HEK293T (cell line): ENCODE measurements around the gene IFNLR1.
A peak's percentile ranks its signal among the peaks of the same experiment; 100 is the strongest.

ENCODE experiments used
- CTCF ChIA-PET: fragments of 350-600 bp; formaldehyde crosslinking; extraction: SDS; loops from one replicate; lab custom pipeline; 2021; ENCODE audit warnings: antibody characterized with exemption, inconsistent platforms; lab: Yijun Ruan, JAX
- POLR2A ChIA-PET: fragments of 350-600 bp; formaldehyde crosslinking; extraction: SDS; loops from one replicate; lab custom pipeline; 2020; ENCODE audit warnings: antibody characterized with exemption, inconsistent platforms; lab: Yijun Ruan, JAX
- DNase-seq: peaks from one replicate; pipeline ENCODE4 v3.0.0; 2012; ENCODE audit warnings: mixed read lengths; ENCODE audit errors: extremely low spot score
- ARNT ChIP-seq: fragments of 450-650 bp; IDR thresholded peaks from 2 replicates; pipeline ENCODE4 v1.6.1; 2017; ENCODE audit warnings: mild to moderate bottlenecking
- BHLHE40 ChIP-seq: fragments of 450-650 bp; IDR thresholded peaks from 2 replicates; pipeline ENCODE4 v1.6.1; 2016; ENCODE audit warnings: mild to moderate bottlenecking, moderate library complexity, borderline replicate concordance
- CTBP1 ChIP-seq: fragments of 450-650 bp; IDR thresholded peaks from 2 replicates; pipeline ENCODE4 v1.6.1; 2016; ENCODE audit warnings: borderline replicate concordance
- ELF4 ChIP-seq: fragments of 450-650 bp; IDR thresholded peaks from 2 replicates; pipeline ENCODE4 v1.6.1; 2017; ENCODE audit warnings: antibody characterized with exemption
- FOXA1 ChIP-seq: fragments of 450-650 bp; IDR thresholded peaks from 2 replicates; pipeline ENCODE4 v1.6.1; 2016; ENCODE audit warnings: mild to moderate bottlenecking
- FOXK2 ChIP-seq: fragments of 450-650 bp; IDR thresholded peaks from 2 replicates; pipeline ENCODE4 v1.6.1; 2016; ENCODE audit warnings: mild to moderate bottlenecking
- FOXM1 ChIP-seq: fragments of 450-650 bp; IDR thresholded peaks from 2 replicates; pipeline ENCODE4 v1.6.1; 2017; ENCODE audit warnings: mild to moderate bottlenecking, borderline replicate concordance
- HDGF ChIP-seq: fragments of 450-650 bp; IDR thresholded peaks from 2 replicates; pipeline ENCODE4 v1.6.1; 2017; ENCODE audit warnings: antibody characterized with exemption, borderline replicate concordance
- L3MBTL2 ChIP-seq: fragments of 450-650 bp; conservative IDR thresholded peaks from 2 replicates; pipeline ENCODE4 v1.6.1; 2016; ENCODE audit warnings: mild to moderate bottlenecking
- LEF1 ChIP-seq: fragments of 450-650 bp; IDR thresholded peaks from 2 replicates; pipeline ENCODE4 v1.6.1; 2017; ENCODE audit warnings: mild to moderate bottlenecking, borderline replicate concordance
- NFRKB ChIP-seq: fragments of 450-650 bp; IDR thresholded peaks from 2 replicates; pipeline ENCODE4 v1.6.1; 2016; ENCODE audit warnings: mild to moderate bottlenecking, moderate library complexity
- SP1 ChIP-seq: fragments of 450-650 bp; IDR thresholded peaks from 2 replicates; pipeline ENCODE4 v1.6.1; 2017
- SUZ12 ChIP-seq: fragments of 450-650 bp; IDR thresholded peaks from 2 replicates; pipeline ENCODE4 v1.6.1; 2016; ENCODE audit warnings: mild to moderate bottlenecking
- TARDBP ChIP-seq: fragments of 450-650 bp; IDR thresholded peaks from 2 replicates; pipeline ENCODE4 v1.6.1; 2016
- ZNF384 ChIP-seq: fragments of 450-650 bp; IDR thresholded peaks from 2 replicates; pipeline ENCODE4 v1.6.1; 2016
- TF ChIP-seq, protein P1 (sequence below): fragments of 450-650 bp; IDR thresholded peaks from 2 replicates; pipeline ENCODE4 v1.6.1; 2016

IFNLR1 gene

DNA sequence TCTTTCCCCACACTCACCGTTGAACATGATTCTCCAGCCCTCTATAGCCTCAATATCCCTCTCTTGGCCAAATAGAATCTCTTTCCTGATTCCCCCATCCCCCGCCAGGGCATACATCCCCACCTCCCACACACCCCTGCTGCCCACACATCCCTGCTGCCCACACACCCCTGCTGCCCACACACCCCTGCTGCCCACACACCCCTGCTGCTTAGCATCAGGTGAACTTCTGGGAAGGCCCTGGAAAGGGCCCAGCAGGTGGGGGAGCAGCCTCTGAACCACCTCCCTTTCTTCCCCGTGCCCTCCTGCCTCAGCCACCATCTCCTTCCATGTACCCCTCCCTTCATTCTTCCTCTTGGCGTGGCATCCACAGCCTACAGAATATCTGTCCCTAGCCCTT, 15.9 kb upstream of the IFNLR1 start:
- DNase-seq, result no peak
- TF ChIP-seq SUZ12, result no peak
- TF ChIP-seq ELF4, result no peak
- no peak for TF ChIP-seq CTBP1
- no peak for TF ChIP-seq ARNT
- ChIA-PET CTCF (interaction anchor here (2.1 to 6.2 kb wide), 2 partner anchors 13 to 190 kb away, joined by 9 to 169 read pairs; no protein-coding TSS in a partner anchor), POLR2A (no interaction called here)

DNA sequence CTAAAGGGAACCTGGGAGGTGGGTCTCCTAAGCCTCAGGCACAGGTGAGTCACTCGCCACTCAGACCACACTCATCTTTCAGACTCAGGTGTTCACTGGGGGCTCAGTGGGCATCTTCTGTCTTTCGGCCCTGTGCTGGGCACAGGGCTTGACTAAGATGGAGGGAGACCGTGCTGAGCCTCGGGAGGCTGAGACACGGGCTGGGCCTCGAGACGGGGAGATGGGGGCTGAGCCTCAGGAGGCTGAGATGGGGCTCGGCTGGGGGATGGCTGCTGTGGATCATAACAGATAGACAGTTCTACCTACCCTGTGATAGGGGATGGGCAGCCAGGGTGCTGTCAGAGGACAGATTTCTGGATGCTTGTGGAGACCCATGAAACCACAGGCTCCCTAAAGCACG, 15.5 kb upstream of the IFNLR1 start:
- ChIA-PET POLR2A (interaction anchor here (1.0 to 1.3 kb wide), 2 partner anchors 189 to 190 kb away, joined by 3 to 5 read pairs; no protein-coding TSS in a partner anchor), CTCF (interaction anchor here (0.6 to 6.2 kb wide), 9 partner anchors 8 to 400 kb away, joined by 3 to 169 read pairs (median 5); no protein-coding TSS in a partner anchor)
- no peak for DNase-seq
- no peak for TF ChIP-seq L3MBTL2
- TF ChIP-seq, protein P1, sequence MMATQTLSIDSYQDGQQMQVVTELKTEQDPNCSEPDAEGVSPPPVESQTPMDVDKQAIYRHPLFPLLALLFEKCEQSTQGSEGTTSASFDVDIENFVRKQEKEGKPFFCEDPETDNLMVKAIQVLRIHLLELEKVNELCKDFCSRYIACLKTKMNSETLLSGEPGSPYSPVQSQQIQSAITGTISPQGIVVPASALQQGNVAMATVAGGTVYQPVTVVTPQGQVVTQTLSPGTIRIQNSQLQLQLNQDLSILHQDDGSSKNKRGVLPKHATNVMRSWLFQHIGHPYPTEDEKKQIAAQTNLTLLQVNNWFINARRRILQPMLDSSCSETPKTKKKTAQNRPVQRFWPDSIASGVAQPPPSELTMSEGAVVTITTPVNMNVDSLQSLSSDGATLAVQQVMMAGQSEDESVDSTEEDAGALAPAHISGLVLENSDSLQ, result no peak
- TF ChIP-seq LEF1, result no peak

DNA sequence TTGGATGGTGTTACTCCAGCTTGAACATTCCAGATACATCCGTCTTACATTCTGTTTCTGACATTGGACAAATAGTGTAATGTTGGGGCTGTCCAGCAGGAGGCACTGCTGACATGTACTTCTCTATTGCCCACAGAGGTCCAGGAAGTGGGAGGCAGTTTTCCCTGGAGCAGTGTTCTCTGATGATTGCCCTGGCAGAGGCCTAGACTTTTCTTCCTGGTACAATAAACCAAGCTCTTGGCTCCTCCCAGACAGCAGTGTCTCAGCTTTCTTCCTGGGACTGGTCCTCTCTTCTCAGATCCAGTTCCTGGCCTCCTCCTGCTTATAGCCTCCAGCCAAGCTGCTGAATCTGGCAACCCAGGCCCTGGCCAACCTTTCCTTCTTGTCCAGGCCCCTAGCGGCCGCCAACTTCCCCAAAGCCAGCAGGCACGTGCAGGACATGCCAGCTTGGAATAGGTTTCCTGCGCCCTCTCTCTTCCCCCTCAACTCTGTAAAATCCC, 14.9 kb upstream of the IFNLR1 start:
- 0 out of 2 replicates have a peak, but pooled peaks have one; percentile 45 for TF ChIP-seq ELF4
- TF ChIP-seq LEF1, result no peak
- no peak for TF ChIP-seq FOXK2
- ChIA-PET POLR2A (interaction anchor here (1.0 to 1.3 kb wide), 2 partner anchors 189 to 191 kb away, joined by 3 to 5 read pairs; no protein-coding TSS in a partner anchor), CTCF (interaction anchor here (0.5 to 6.2 kb wide), 13 partner anchors 8 to 516 kb away, joined by 3 to 169 read pairs (median 4); partner anchors contain the start of gene STPG1)
- DNase-seq, result peak; percentile 73

DNA sequence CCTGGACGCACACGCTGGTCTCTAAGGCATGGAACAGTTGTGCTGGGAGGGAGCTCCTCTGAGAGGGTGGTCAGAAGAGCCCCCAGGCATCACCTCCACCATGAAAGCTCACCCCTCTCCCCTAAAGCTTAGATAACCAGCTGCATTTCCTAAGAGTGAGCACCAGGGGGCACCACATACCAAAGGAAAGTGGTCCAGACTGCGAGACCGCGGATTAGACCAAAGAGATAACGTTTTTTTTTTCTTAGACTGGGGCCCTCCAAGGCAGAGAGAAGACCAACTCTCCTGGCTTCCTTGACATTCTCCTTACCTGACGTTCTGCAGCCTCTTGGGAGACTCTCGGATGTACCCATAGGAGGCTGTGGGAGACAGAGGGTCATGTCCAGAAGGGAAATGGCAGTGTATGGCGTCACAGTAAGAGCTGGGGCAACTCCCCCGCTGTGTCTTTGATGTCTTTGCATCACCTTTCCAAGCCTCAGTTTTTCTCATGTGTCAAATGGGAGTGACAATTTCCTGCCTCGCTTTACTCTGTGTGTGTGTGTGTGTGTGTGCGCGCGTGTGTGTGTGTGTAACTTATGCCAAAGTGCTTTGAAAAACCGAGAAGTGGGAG, 12.3 kb upstream of the IFNLR1 start:
- ChIA-PET CTCF (interaction anchor here (0.6 to 6.2 kb wide), 29 partner anchors 9 to 457 kb away, joined by 3 to 169 read pairs (median 4); partner anchors contain the start of gene NIPAL3), POLR2A (interaction anchor here (0.7 to 1.9 kb wide), 2 partner anchors 123 to 192 kb away, joined by 3 to 10 read pairs; no protein-coding TSS in a partner anchor)

DNA sequence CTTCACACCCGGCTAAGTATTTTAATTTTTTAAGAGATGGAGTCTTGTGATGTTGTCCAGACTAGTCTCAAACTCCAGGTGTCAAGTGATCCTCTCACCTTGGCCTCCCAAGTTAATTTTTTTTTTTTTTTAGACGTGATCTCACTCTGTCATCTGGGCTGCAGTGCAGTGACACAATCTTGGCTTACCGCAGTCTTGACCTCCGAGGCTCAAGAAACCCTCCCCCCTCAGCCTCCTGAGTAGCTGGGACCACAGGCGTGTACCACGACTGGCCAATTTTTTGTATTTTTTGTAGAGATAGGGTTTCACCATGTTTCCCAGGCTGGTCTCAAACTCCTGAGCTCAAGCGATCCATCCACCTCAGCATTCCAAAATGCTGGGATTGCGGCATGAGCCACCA, 11.7 kb upstream of the IFNLR1 start:
- no peak for TF ChIP-seq ARNT
- CTCF ChIA-PET, result interaction anchor here (0.6 to 6.2 kb wide), 25 partner anchors 9 to 458 kb away, joined by 3 to 169 read pairs (median 4); no protein-coding TSS in a partner anchor
- POLR2A ChIA-PET, result interaction anchor here (1.9 kb wide), 1 partner anchor 193 kb away, joined by 10 read pairs; no protein-coding TSS in a partner anchor
- DNase-seq, result no peak

More for the DNA sequence above, 12.3 kb upstream of the IFNLR1 start:
- peak; percentile 76 for DNase-seq
- no peak for TF ChIP-seq FOXA1
- TF ChIP-seq ZNF384, result peak; percentile 86

DNA sequence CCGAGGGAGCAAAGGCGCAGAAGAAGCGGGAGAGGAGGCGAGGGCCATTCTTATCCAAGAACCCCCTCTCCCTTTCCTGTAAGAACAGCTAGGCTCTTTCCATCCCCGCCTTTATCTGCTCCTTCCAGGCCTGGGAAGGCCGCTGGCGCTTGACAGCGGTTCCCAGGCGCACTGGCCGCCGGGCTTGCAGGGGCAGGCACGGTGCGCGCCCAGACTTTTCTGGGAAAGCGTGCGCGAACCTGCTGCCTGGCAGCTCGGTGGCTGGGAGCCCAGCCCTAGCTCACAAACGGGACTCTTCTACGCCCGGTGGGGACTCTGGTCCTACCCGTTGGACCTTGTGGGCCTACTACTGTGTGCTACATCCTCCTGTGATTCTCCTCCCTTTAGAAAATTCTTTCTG, 8.8 kb upstream of the IFNLR1 start:
- CTCF ChIA-PET, result no interaction called here
- no peak for DNase-seq
- POLR2A ChIA-PET, result no interaction called here
- TF ChIP-seq CTBP1 (no peak), LEF1 (no peak), FOXM1 (no peak), SUZ12 (no peak), FOXA1 (no peak), ELF4 (no peak), ZNF384 (no peak), HDGF (no peak)
- TF ChIP-seq, protein P1, result no peak

DNA sequence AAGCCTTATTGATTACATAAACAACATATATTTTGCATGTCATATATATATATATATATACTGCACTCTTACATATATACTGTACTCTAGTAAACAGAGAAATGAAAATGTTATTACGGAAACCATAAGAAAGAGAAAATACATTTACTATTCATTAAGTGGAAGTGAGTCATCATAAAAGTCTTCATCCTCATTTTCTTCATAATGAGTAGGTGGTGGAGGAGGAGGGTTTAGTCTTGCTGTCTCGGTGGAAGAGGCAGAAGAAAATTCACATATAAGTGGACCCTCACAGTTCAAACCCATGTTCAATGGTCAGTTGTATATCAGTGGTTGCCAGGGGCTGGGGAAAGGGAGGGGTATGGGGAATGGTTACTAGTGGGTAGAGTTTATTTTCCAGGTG, 8.0 kb upstream of the IFNLR1 start:
- ChIA-PET POLR2A (no interaction called here), CTCF (interaction anchor here (0.7 kb wide), 1 partner anchor 198 kb away, joined by 4 read pairs; no protein-coding TSS in a partner anchor)
- DNase-seq, result no peak
- TF ChIP-seq LEF1 (no peak), CTBP1 (no peak), FOXA1 (no peak), ELF4 (no peak), FOXM1 (no peak), TARDBP (no peak), ZNF384 (no peak), L3MBTL2 (no peak), BHLHE40 (no peak), ARNT (no peak), SP1 (no peak), NFRKB (no peak), HDGF (no peak), FOXK2 (no peak), SUZ12 (no peak)
- TF ChIP-seq, protein P1, result no peak
